ENCODE results near the gene OPRM1. TPM values are rescaled to one million over a fixed set of nuclear protein-coding genes. Genes with fewer than 3 reads are reported as not detected.

OPRM1 gene
- total RNA-seq = not detected

GRCh38 chr6:154039231-154039842 lies at the start of gene OPRM1:
Gene OPRM1, plus strand, starts transcription at chr6:154039240. Its CDS starts 305 bp downstream, at chr6:154039545.
- H3K27ac ChIP-seq (ENCODE audit: low read depth, low read length) = no peak within 1 kb of the TSS
- peaks cover 5 to 11% (median 9%) of the 10 kb centered on the region in 3 donors for H3K27me3 ChIP-seq (ENCODE audit: control insufficient read depth in 3 of 3, insufficient read depth in 3 of 3, low read length in 3 of 3)
- H3K4me3 ChIP-seq (ENCODE audit: low read length in 3 of 3) = no peak within 1 kb of the TSS
- H3K36me3 ChIP-seq (ENCODE audit: control insufficient read depth in 3 of 3, insufficient read depth in 3 of 3, low read length in 3 of 3) = no peaks in the 10 kb centered on the region
- no peak within 1 kb of the TSS for H3K9ac ChIP-seq (ENCODE audit: low read depth in 1 of 3, low read length in 3 of 3)
- no peaks in the 10 kb centered on the region for H3K9me3 ChIP-seq (ENCODE audit: control insufficient read depth in 3 of 3, low read length in 3 of 3)
- H3K4me1 ChIP-seq (ENCODE audit: control insufficient read depth in 3 of 3, insufficient read depth in 3 of 3, low read length in 3 of 3) = no peaks in the 10 kb centered on the region

GRCh38 chr6:153989989-153990388 lies 49.1 kb upstream of the OPRM1 start:
- Histone ChIP-seq H3K27me3 (ENCODE audit: control insufficient read depth in 3 of 3, insufficient read depth in 3 of 3, low read length in 3 of 3) (no peaks in the 10 kb centered on the region), H3K4me1 (ENCODE audit: control insufficient read depth in 3 of 3, insufficient read depth in 3 of 3, low read length in 3 of 3) (no peaks in the 10 kb centered on the region), H3K4me3 (ENCODE audit: low read length in 3 of 3) (no peak overlapping the region), H3K9ac (ENCODE audit: low read depth in 1 of 3, low read length in 3 of 3) (no peak overlapping the region), H3K27ac (ENCODE audit: low read depth, low read length) (no peak overlapping the region), H3K36me3 (ENCODE audit: control insufficient read depth in 3 of 3, insufficient read depth in 3 of 3, low read length in 3 of 3) (no peaks in the 10 kb centered on the region), H3K9me3 (ENCODE audit: control insufficient read depth in 3 of 3, low read length in 3 of 3) (no peaks in the 10 kb centered on the region)

- Histone ChIP-seq H3K9me3 (ENCODE audit: control insufficient read depth in 3 of 3, low read length in 3 of 3) (no peaks in the 10 kb centered on the region), H3K9ac (ENCODE audit: low read depth in 1 of 3, low read length in 3 of 3) (no peak overlapping the region), H3K27me3 (ENCODE audit: control insufficient read depth in 3 of 3, insufficient read depth in 3 of 3, low read length in 3 of 3) (no peaks in the 10 kb centered on the region), H3K36me3 (ENCODE audit: control insufficient read depth in 3 of 3, insufficient read depth in 3 of 3, low read length in 3 of 3) (no peaks in the 10 kb centered on the region), H3K4me3 (ENCODE audit: low read length in 3 of 3) (no peak overlapping the region), H3K27ac (ENCODE audit: low read depth, low read length) (no peak overlapping the region), H3K4me1 (ENCODE audit: control insufficient read depth in 3 of 3, insufficient read depth in 3 of 3, low read length in 3 of 3) (no peaks in the 10 kb centered on the region)
These were observed 45.0 kb upstream of the OPRM1 start for GRCh38 chr6:153994004-153994403.

- Histone ChIP-seq H3K9ac (ENCODE audit: low read depth in 1 of 3, low read length in 3 of 3) (no peak overlapping the region), H3K27ac (ENCODE audit: low read depth, low read length) (no peak overlapping the region), H3K9me3 (ENCODE audit: control insufficient read depth in 3 of 3, low read length in 3 of 3) (no peaks in the 10 kb centered on the region), H3K36me3 (ENCODE audit: control insufficient read depth in 3 of 3, insufficient read depth in 3 of 3, low read length in 3 of 3) (no peaks in the 10 kb centered on the region), H3K27me3 (ENCODE audit: control insufficient read depth in 3 of 3, insufficient read depth in 3 of 3, low read length in 3 of 3) (no peaks in the 10 kb centered on the region), H3K4me1 (ENCODE audit: control insufficient read depth in 3 of 3, insufficient read depth in 3 of 3, low read length in 3 of 3) (no peaks in the 10 kb centered on the region), H3K4me3 (ENCODE audit: low read length in 3 of 3) (no peak overlapping the region)
These were observed 44.2 kb upstream of the OPRM1 start for GRCh38 chr6:153994811-153995210.

- no peak overlapping the region for H3K4me3 ChIP-seq (ENCODE audit: low read length in 3 of 3)
- H3K36me3 ChIP-seq (ENCODE audit: control insufficient read depth in 3 of 3, insufficient read depth in 3 of 3, low read length in 3 of 3) = no peaks in the 10 kb centered on the region
- peaks cover 0 to 2% (median 0%) of the 10 kb centered on the region in 3 donors for H3K9me3 ChIP-seq (ENCODE audit: control insufficient read depth in 3 of 3, low read length in 3 of 3)
- no peak overlapping the region for H3K9ac ChIP-seq (ENCODE audit: low read depth in 1 of 3, low read length in 3 of 3)
- H3K27me3 ChIP-seq (ENCODE audit: control insufficient read depth in 3 of 3, insufficient read depth in 3 of 3, low read length in 3 of 3) = no peaks in the 10 kb centered on the region
- no peak overlapping the region for H3K27ac ChIP-seq (ENCODE audit: low read depth, low read length)
- no peaks in the 10 kb centered on the region for H3K4me1 ChIP-seq (ENCODE audit: control insufficient read depth in 3 of 3, insufficient read depth in 3 of 3, low read length in 3 of 3)
These were observed 41.8 kb upstream of the OPRM1 start for GRCh38 chr6:153997221-153997620.

- H3K4me3 ChIP-seq (ENCODE audit: low read length in 3 of 3) = no peak overlapping the region
- no peaks in the 10 kb centered on the region for H3K27me3 ChIP-seq (ENCODE audit: control insufficient read depth in 3 of 3, insufficient read depth in 3 of 3, low read length in 3 of 3)
- no peak overlapping the region for H3K9ac ChIP-seq (ENCODE audit: low read depth in 1 of 3, low read length in 3 of 3)
- no peaks in the 10 kb centered on the region for H3K4me1 ChIP-seq (ENCODE audit: control insufficient read depth in 3 of 3, insufficient read depth in 3 of 3, low read length in 3 of 3)
- H3K36me3 ChIP-seq (ENCODE audit: control insufficient read depth in 3 of 3, insufficient read depth in 3 of 3, low read length in 3 of 3) = no peaks in the 10 kb centered on the region
- H3K9me3 ChIP-seq (ENCODE audit: control insufficient read depth in 3 of 3, low read length in 3 of 3) = peaks cover 0 to 3% (median 2%) of the 10 kb centered on the region in 3 donors
- no peak overlapping the region for H3K27ac ChIP-seq (ENCODE audit: low read depth, low read length)
These were observed 37.4 kb upstream of the OPRM1 start for GRCh38 chr6:154001494-154002285.

- Histone ChIP-seq H3K4me1 (ENCODE audit: control insufficient read depth in 3 of 3, insufficient read depth in 3 of 3, low read length in 3 of 3) (no peaks in the 10 kb centered on the region), H3K27me3 (ENCODE audit: control insufficient read depth in 3 of 3, insufficient read depth in 3 of 3, low read length in 3 of 3) (no peaks in the 10 kb centered on the region), H3K36me3 (ENCODE audit: control insufficient read depth in 3 of 3, insufficient read depth in 3 of 3, low read length in 3 of 3) (no peaks in the 10 kb centered on the region), H3K27ac (ENCODE audit: low read depth, low read length) (no peak overlapping the region), H3K4me3 (ENCODE audit: low read length in 3 of 3) (no peak overlapping the region), H3K9me3 (ENCODE audit: control insufficient read depth in 3 of 3, low read length in 3 of 3) (peaks cover 0 to 7% (median 2%) of the 10 kb centered on the region in 3 donors), H3K9ac (ENCODE audit: low read depth in 1 of 3, low read length in 3 of 3) (no peak overlapping the region)
These were observed 36.1 kb upstream of the OPRM1 start for GRCh38 chr6:154002894-154003293.

GRCh38 chr6:154010371-154010770 lies 28.7 kb upstream of the OPRM1 start:
- no peaks in the 10 kb centered on the region for H3K27me3 ChIP-seq (ENCODE audit: control insufficient read depth in 3 of 3, insufficient read depth in 3 of 3, low read length in 3 of 3)
- H3K27ac ChIP-seq (ENCODE audit: low read depth, low read length) = no peak overlapping the region
- H3K4me1 ChIP-seq (ENCODE audit: control insufficient read depth in 3 of 3, insufficient read depth in 3 of 3, low read length in 3 of 3) = no peaks in the 10 kb centered on the region
- no peak overlapping the region for H3K9ac ChIP-seq (ENCODE audit: low read depth in 1 of 3, low read length in 3 of 3)
- H3K4me3 ChIP-seq (ENCODE audit: low read length in 3 of 3) = no peak overlapping the region
- no peaks in the 10 kb centered on the region for H3K36me3 ChIP-seq (ENCODE audit: control insufficient read depth in 3 of 3, insufficient read depth in 3 of 3, low read length in 3 of 3)
- peaks cover 0 to 4% (median 0%) of the 10 kb centered on the region in 3 donors for H3K9me3 ChIP-seq (ENCODE audit: control insufficient read depth in 3 of 3, low read length in 3 of 3)

GRCh38 chr6:154012852-154013251 lies 26.2 kb upstream of the OPRM1 start:
- Histone ChIP-seq H3K9me3 (ENCODE audit: control insufficient read depth in 3 of 3, low read length in 3 of 3) (no peaks in the 10 kb centered on the region), H3K27me3 (ENCODE audit: control insufficient read depth in 3 of 3, insufficient read depth in 3 of 3, low read length in 3 of 3) (no peaks in the 10 kb centered on the region), H3K9ac (ENCODE audit: low read depth in 1 of 3, low read length in 3 of 3) (no peak overlapping the region), H3K4me3 (ENCODE audit: low read length in 3 of 3) (no peak overlapping the region), H3K36me3 (ENCODE audit: control insufficient read depth in 3 of 3, insufficient read depth in 3 of 3, low read length in 3 of 3) (no peaks in the 10 kb centered on the region), H3K4me1 (ENCODE audit: control insufficient read depth in 3 of 3, insufficient read depth in 3 of 3, low read length in 3 of 3) (no peaks in the 10 kb centered on the region), H3K27ac (ENCODE audit: low read depth, low read length) (no peak overlapping the region)

GRCh38 chr6:154017786-154018185 lies 21.3 kb upstream of the OPRM1 start:
- Histone ChIP-seq H3K4me3 (ENCODE audit: low read length in 3 of 3) (no peak overlapping the region), H3K9me3 (ENCODE audit: control insufficient read depth in 3 of 3, low read length in 3 of 3) (no peaks in the 10 kb centered on the region), H3K4me1 (ENCODE audit: control insufficient read depth in 3 of 3, insufficient read depth in 3 of 3, low read length in 3 of 3) (no peaks in the 10 kb centered on the region), H3K27ac (ENCODE audit: low read depth, low read length) (no peak overlapping the region), H3K9ac (ENCODE audit: low read depth in 1 of 3, low read length in 3 of 3) (no peak overlapping the region), H3K36me3 (ENCODE audit: control insufficient read depth in 3 of 3, insufficient read depth in 3 of 3, low read length in 3 of 3) (no peaks in the 10 kb centered on the region), H3K27me3 (ENCODE audit: control insufficient read depth in 3 of 3, insufficient read depth in 3 of 3, low read length in 3 of 3) (no peaks in the 10 kb centered on the region)

Data from skeletal muscle tissue (tissue), 4 donors.